ENCODE results near the gene MN1.

The MN1 gene

DNA sequence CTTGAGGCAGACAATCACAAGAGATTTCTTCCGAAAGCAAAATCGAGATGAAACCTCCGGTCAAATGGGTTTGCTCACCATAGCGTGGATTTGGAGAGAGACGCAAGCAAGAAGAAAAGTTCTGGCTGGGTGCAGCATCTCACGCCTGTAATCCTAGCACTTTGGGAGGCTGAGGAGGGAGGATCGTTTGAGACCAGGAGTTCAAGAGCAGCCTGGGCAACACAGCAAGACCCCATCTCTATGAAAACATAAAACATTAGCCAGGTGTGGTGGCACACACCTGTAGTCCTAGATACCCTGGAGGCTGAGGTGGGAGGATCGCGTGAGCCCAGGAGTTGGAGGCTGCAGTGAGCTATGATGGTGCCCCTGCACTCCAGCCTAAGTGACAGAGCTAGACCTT lies 24.4 kb downstream of the MN1 start:
- no peaks in the 10 kb centered on the region for H3K36me3 ChIP-seq (ENCODE audit: insufficient read depth, low read length)

DNA sequence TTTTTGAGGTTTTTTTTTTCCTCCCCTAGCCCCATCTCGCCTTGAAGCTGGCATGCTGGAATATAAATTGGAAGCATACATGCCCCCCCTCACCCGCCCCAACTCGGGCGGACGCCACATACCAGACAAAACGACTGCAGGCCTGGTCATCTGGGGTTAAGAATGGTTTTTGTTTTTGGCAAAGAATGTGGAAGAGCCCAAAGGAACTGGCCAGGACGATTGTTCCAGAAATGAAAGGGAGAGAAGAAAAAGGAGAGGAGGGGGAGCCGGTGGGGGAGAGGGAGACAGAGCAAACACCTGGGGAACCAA lies 25.0 kb downstream of the MN1 start:
- peaks cover 2% of the 10 kb centered on the region for H3K27me3 ChIP-seq (ENCODE audit: insufficient read depth, low read length, poor library complexity)
- no peak overlapping the region for H3K27ac ChIP-seq (ENCODE audit: low read length)
- DNase-seq (no peak), ATAC-seq (ENCODE audit: insufficient read depth, low read depth) (no peak)
- H3K79me2 ChIP-seq (ENCODE audit: insufficient read depth, low read length) = no peaks in the 10 kb centered on the region
- H4K20me1 ChIP-seq (ENCODE audit: insufficient read depth, low read length) = 0 out of 2 replicates have a peak, but pooled peaks cover 2% of the 10 kb centered on the region
- TF ChIP-seq, protein P1, sequence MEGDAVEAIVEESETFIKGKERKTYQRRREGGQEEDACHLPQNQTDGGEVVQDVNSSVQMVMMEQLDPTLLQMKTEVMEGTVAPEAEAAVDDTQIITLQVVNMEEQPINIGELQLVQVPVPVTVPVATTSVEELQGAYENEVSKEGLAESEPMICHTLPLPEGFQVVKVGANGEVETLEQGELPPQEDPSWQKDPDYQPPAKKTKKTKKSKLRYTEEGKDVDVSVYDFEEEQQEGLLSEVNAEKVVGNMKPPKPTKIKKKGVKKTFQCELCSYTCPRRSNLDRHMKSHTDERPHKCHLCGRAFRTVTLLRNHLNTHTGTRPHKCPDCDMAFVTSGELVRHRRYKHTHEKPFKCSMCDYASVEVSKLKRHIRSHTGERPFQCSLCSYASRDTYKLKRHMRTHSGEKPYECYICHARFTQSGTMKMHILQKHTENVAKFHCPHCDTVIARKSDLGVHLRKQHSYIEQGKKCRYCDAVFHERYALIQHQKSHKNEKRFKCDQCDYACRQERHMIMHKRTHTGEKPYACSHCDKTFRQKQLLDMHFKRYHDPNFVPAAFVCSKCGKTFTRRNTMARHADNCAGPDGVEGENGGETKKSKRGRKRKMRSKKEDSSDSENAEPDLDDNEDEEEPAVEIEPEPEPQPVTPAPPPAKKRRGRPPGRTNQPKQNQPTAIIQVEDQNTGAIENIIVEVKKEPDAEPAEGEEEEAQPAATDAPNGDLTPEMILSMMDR (IDR thresholded peaks at IDR 0.05; ENCODE audit: borderline replicate concordance, extremely low read depth, low read length, poor library complexity, severe bottlenecking) = no peak
- TF ChIP-seq EZH2 (IDR thresholded peaks at IDR 0.05; ENCODE audit: borderline replicate concordance, low read depth, low read length, severe bottlenecking) = no peak
- H2AFZ ChIP-seq (ENCODE audit: low read depth, low read length) = no peak overlapping the region
- no peaks in the 10 kb centered on the region for H3K36me3 ChIP-seq (ENCODE audit: insufficient read depth, low read length)
- H3K9ac ChIP-seq (ENCODE audit: low read depth, low read length) = no peak overlapping the region
- H3K4me3 ChIP-seq (ENCODE audit: low read depth in 1 of 2, low read length in 2 of 2) = no peak overlapping the region
- no peaks in the 10 kb centered on the region for H3K9me3 ChIP-seq (ENCODE audit: insufficient read depth, low read length, severe bottlenecking)
- H3K4me2 ChIP-seq (ENCODE audit: insufficient read depth, low read length) = no peak overlapping the region
- H3K4me1 ChIP-seq (ENCODE audit: insufficient read depth, low read length) = no peaks in the 10 kb centered on the region

More for the DNA sequence above, 24.4 kb downstream of the MN1 start:
- H3K4me1 ChIP-seq (ENCODE audit: insufficient read depth, low read length) = no peaks in the 10 kb centered on the region
- H4K20me1 ChIP-seq (ENCODE audit: insufficient read depth, low read length) = 0 out of 2 replicates have a peak, but pooled peaks cover 2% of the 10 kb centered on the region
- H3K27me3 ChIP-seq (ENCODE audit: insufficient read depth, low read length, poor library complexity) = peaks cover 2% of the 10 kb centered on the region
- no peak for DNase-seq
- no peak overlapping the region for H3K4me3 ChIP-seq (ENCODE audit: low read depth in 1 of 2, low read length in 2 of 2)
- no peaks in the 10 kb centered on the region for H3K9me3 ChIP-seq (ENCODE audit: insufficient read depth, low read length, severe bottlenecking)
- H3K79me2 ChIP-seq (ENCODE audit: insufficient read depth, low read length) = no peaks in the 10 kb centered on the region
- no peak overlapping the region for H3K27ac ChIP-seq (ENCODE audit: low read length)
- no peak overlapping the region for H3K9ac ChIP-seq (ENCODE audit: low read depth, low read length)
- ATAC-seq (ENCODE audit: insufficient read depth, low read depth) = no peak
- H2AFZ ChIP-seq (ENCODE audit: low read depth, low read length) = no peak overlapping the region
- no peak overlapping the region for H3K4me2 ChIP-seq (ENCODE audit: insufficient read depth, low read length)
- TF ChIP-seq EZH2 (IDR thresholded peaks at IDR 0.05; ENCODE audit: borderline replicate concordance, low read depth, low read length, severe bottlenecking) = no peak
- TF ChIP-seq, protein P1 (IDR thresholded peaks at IDR 0.05; ENCODE audit: borderline replicate concordance, extremely low read depth, low read length, poor library complexity, severe bottlenecking) = no peak

DNA sequence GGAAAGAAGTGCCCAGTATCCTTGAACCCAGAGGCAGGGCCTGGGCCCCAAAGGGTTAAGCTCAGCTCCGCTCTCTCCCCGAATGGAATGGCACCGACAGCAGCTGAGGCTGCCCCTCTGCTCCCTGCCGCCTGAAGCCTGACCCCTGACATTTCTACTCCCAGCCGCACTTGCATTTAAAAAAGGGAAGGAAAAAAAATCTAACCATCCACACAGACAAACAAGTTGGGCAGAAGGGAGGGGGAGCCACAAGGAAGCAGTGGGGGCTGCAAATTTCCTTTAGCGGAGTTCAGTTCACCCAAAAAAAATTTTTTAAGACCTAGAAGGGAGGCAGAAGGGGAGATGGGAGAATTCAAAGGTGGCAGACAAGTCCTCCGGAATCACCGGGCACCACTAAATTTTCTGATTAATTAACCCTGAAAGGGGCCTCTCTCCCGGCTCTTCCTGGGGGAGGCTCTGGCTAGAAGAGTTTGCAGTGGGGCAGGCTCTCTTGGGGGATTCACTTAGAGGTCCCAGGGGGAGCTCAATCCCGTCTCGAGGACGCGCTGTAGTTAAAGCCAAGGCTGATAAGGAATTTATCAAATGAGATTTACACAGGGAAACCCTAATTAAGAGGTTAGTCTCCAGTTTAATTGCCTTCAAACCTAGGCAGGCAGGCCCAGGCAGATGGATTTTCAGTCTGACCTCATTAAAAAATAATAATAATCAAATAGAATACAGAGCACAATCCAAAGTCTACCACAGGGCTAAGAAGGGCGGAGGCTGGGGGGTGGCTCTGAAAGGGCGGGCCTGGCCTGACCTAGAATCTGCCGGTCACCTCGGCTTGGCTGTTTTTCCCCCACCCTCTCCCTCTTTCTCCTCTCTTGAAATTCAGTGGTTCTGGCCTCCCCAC lies 25.6 kb downstream of the MN1 start:
- no peak for TF ChIP-seq EZH2 (IDR thresholded peaks at IDR 0.05; ENCODE audit: borderline replicate concordance, low read depth, low read length, severe bottlenecking)
- TF ChIP-seq, protein P1 (IDR thresholded peaks at IDR 0.05; ENCODE audit: borderline replicate concordance, extremely low read depth, low read length, poor library complexity, severe bottlenecking) = no peak
- Histone ChIP-seq H3K4me3 (ENCODE audit: low read depth in 1 of 2, low read length in 2 of 2) (no peak overlapping the region), H2AFZ (ENCODE audit: low read depth, low read length) (no peak overlapping the region), H3K4me2 (ENCODE audit: insufficient read depth, low read length) (no peak overlapping the region), H3K79me2 (ENCODE audit: insufficient read depth, low read length) (no peaks in the 10 kb centered on the region), H3K27me3 (ENCODE audit: insufficient read depth, low read length, poor library complexity) (peaks cover 2% of the 10 kb centered on the region), H4K20me1 (ENCODE audit: insufficient read depth, low read length) (no peaks in the 10 kb centered on the region), H3K36me3 (ENCODE audit: insufficient read depth, low read length) (no peaks in the 10 kb centered on the region), H3K9me3 (ENCODE audit: insufficient read depth, low read length, severe bottlenecking) (no peaks in the 10 kb centered on the region), H3K9ac (ENCODE audit: low read depth, low read length) (no peak overlapping the region), H3K4me1 (ENCODE audit: insufficient read depth, low read length) (no peaks in the 10 kb centered on the region), H3K27ac (ENCODE audit: low read length) (no peak overlapping the region)
- no peak for DNase-seq
- ATAC-seq (ENCODE audit: insufficient read depth, low read depth) = no peak
